Endothelial cell of umbilical vein (primary cell): ENCODE measurements around the gene SLC47A2. TPM values are rescaled to one million over a fixed set of nuclear protein-coding genes. Genes with fewer than 3 reads are reported as not detected.

Source experiments
- BruUV-seq: library from RNA; stranded (reverse); fragments of 400-500 nt; replicated peaks from 2 replicates; lab custom pipeline; 2021; lab: Mats Ljungman, UMichigan
- CTCF ChIA-PET: fragments of 300-600, 350-600 bp; sonication (Branson Sonifier 250); formaldehyde crosslinking; loops from one replicate; lab custom pipeline; 2021; ENCODE audit warnings: antibody characterized with exemption, inconsistent platforms; lab: Charles Lee
- POLR2A ChIA-PET: fragments of 300-600, 350-600 bp; sonication (Branson Sonifier 250); formaldehyde crosslinking; loops from one replicate; lab custom pipeline; 2021; ENCODE audit warnings: antibody characterized with exemption, inconsistent platforms; lab: Charles Lee
- DNase-seq: peaks from one replicate; pipeline ENCODE4 v3.0.0-alpha.2; 2011; ENCODE audit warnings: low read depth, low spot score
- FAIRE-seq: peaks from 2 replicates; lab custom pipeline; 2011; peaks lifted over from hg19 to GRCh38; lab: Jason Lieb, UNC
- H2AFZ ChIP-seq: 2 replicates; pipeline ENCODE4 v1.6.0; 2012; ENCODE audit warnings: low read depth, low read length, control low read depth, inconsistent platforms
- H3K27ac ChIP-seq: 2 replicates; pipeline ENCODE4 v1.5.1; 2011; ENCODE audit warnings: low read depth, mild to moderate bottlenecking, control low read depth, low read length, moderate library complexity; ENCODE audit not compliant: insufficient read depth
- H3K27me3 ChIP-seq, 2 experiments: 2 replicates each; pipeline versions ENCODE4 v1.6.0 to v1.6.1; 2011; ENCODE audit warnings: low read length in 2 of 2, mixed read lengths in 1 of 2; ENCODE audit not compliant: control insufficient read depth in 2 of 2, insufficient read depth in 2 of 2
- H3K36me3 ChIP-seq, 2 experiments: 2 replicates in 1 of 2; 3 replicates in 1 of 2; pipeline ENCODE4 v1.5.1; 2011; ENCODE audit warnings: low read length in 2 of 2, mild to moderate bottlenecking in 1 of 2, moderate library complexity in 1 of 2; ENCODE audit not compliant: control insufficient read depth in 2 of 2, insufficient read depth in 2 of 2; ENCODE audit errors: extremely low read depth in 1 of 2
- H3K4me1 ChIP-seq: 3 replicates; pipeline ENCODE4 v1.5.1; 2011; ENCODE audit warnings: mild to moderate bottlenecking, low read length; ENCODE audit not compliant: control insufficient read depth, insufficient read depth; ENCODE audit errors: extremely low read depth
- H3K4me2 ChIP-seq: 2 replicates; pipeline ENCODE4 v1.6.1; 2011; ENCODE audit warnings: low read length, control low read depth, mixed read lengths; ENCODE audit not compliant: insufficient read depth
- H3K4me3 ChIP-seq, 3 experiments: fragments of 200-600 bp in 1 of 3; sonication (generic), shearing (Covaris generic) in 1 of 3; replicated peaks in 1 of 3; 2 replicates each; pipeline ENCODE4 v1.5.1; 2011 to 2016; ENCODE audit warnings: control low read depth in 3 of 3, low read length in 3 of 3, mild to moderate bottlenecking in 2 of 3, inconsistent platforms in 1 of 3, low read depth in 1 of 3, moderate library complexity in 1 of 3; ENCODE audit not compliant: insufficient read depth in 1 of 3
- H3K79me2 ChIP-seq: 2 replicates; pipeline ENCODE4 v1.6.0; 2012; ENCODE audit warnings: low read length, inconsistent platforms; ENCODE audit not compliant: control insufficient read depth, insufficient read depth
- H3K9ac ChIP-seq: replicated peaks from 2 replicates; pipeline ENCODE3; 2011; ENCODE audit warnings: low read length, control low read depth; ENCODE audit not compliant: insufficient read depth; ENCODE audit errors: extremely low read depth
- H3K9me1 ChIP-seq: replicated peaks from 3 replicates; pipeline ENCODE4 v1.6.0; 2011; ENCODE audit warnings: mild to moderate bottlenecking, low read length; ENCODE audit not compliant: control insufficient read depth, insufficient read depth; ENCODE audit errors: extremely low read depth
- H3K9me3 ChIP-seq: replicated peaks from 2 replicates; pipeline ENCODE4 v1.5.1; 2012; ENCODE audit warnings: low read length, inconsistent platforms; ENCODE audit not compliant: control insufficient read depth, insufficient read depth
- H4K20me1 ChIP-seq: replicated peaks from 2 replicates; pipeline ENCODE3; 2011; ENCODE audit warnings: mild to moderate bottlenecking, low read length; ENCODE audit not compliant: control insufficient read depth, insufficient read depth; ENCODE audit errors: extremely low read depth
- EZH2 ChIP-seq: IDR thresholded peaks from 2 replicates; pipeline ENCODE4 v1.6.1; 2012; ENCODE audit warnings: borderline replicate concordance, low read depth, mild to moderate bottlenecking, moderate library complexity, low read length, inconsistent platforms; ENCODE audit not compliant: severe bottlenecking
- FOS ChIP-seq: IDR thresholded peaks from 2 replicates; pipeline ENCODE4 v1.6.1; 2011; ENCODE audit warnings: mild to moderate bottlenecking, low read length, moderate library complexity, borderline replicate concordance; ENCODE audit not compliant: insufficient read depth
- GATA2 ChIP-seq: IDR thresholded peaks from 2 replicates; pipeline ENCODE4 v1.7.0; 2011; ENCODE audit warnings: low read depth, mild to moderate bottlenecking, moderate library complexity, mixed read lengths, low read length; ENCODE audit not compliant: insufficient read length, insufficient read depth
- JUN ChIP-seq: IDR thresholded peaks from 2 replicates; pipeline ENCODE4 v1.6.1; 2011; ENCODE audit warnings: borderline replicate concordance, low read depth; ENCODE audit not compliant: insufficient read length, insufficient read depth
- MYC ChIP-seq: IDR thresholded peaks from one replicate; pipeline ENCODE4 v1.6.1; 2011; ENCODE audit warnings: mild to moderate bottlenecking, low read depth, low read length
- POLR2A ChIP-seq: IDR thresholded peaks from 2 replicates; pipeline ENCODE4 v1.6.1; 2012; ENCODE audit warnings: low read depth, mild to moderate bottlenecking, control low read depth, low read length
- POLR2AphosphoS5 ChIP-seq: IDR thresholded peaks from 2 replicates; pipeline ENCODE4 v1.6.1; 2012; ENCODE audit warnings: low read depth, mild to moderate bottlenecking, control low read depth, low read length, moderate library complexity; ENCODE audit not compliant: insufficient read depth
- dilution Hi-C: fragments of 300-500 bp; cut with MboI; formaldehyde crosslinking; loops from one replicate; pipeline ENCODE4 v1.15.0; 2019; ENCODE audit warnings: low sequenced_read_pairs; ENCODE audit not compliant: extremely low pct_ligation_motif_present
- intact Hi-C: fragments of 100-400 bp; cut with micrococcal nuclease; formaldehyde crosslinking; loops from one replicate; pipeline ENCODE4 v1.10.0; 2022
- polyA plus RNA-seq, 4 experiments: library from polyadenylated mRNA; depleted of rRNA in 3 of 4; stranded (reverse) in 3 of 4; unstranded in 1 of 4; fragments of >200 nt; gene quantifications; 2 replicates each; pipeline versions ENCODE4 v1.2.1 to v1.2.3, GENCODE V29; 2011 to 2012; ENCODE audit warnings: missing spikeins in 1 of 4
- small RNA-seq: library from RNA; depleted of rRNA; stranded (forward); fragments of <200 nt; gene quantifications from one replicate; pipeline ENCODE3, GENCODE V24; 2012; ENCODE audit warnings: low replicate concordance, low read depth; ENCODE audit not compliant: insufficient read depth, insufficient read length
- total RNA-seq: library from RNA; stranded (reverse); gene quantifications from 2 replicates; pipeline ENCODE4 v1.2.3, GENCODE V29; 2021
- TF ChIP-seq, protein P1 (sequence below): IDR thresholded peaks from 2 replicates; pipeline ENCODE4 v1.6.1; 2011; ENCODE audit not compliant: insufficient read depth, insufficient read length
- TF ChIP-seq, protein P2 (sequence below), 2 donors: IDR thresholded peaks; 1 replicate in 1 of 2; 2 replicates in 1 of 2; pipeline ENCODE4 v1.5.1; 2011; ENCODE audit warnings: low read length in 2 of 2, mild to moderate bottlenecking in 2 of 2, moderate library complexity in 2 of 2, control low read depth in 1 of 2, inconsistent platforms in 1 of 2, low read depth in 1 of 2; ENCODE audit not compliant: insufficient read depth in 1 of 2; ENCODE audit errors: extremely low read depth in 1 of 2

SLC47A2 gene
- total and polyA plus RNA-seq, 2 donors (not counting 3 experiments of a cell fraction or from before 2014, with no cell fraction given), result not detected

DNA sequence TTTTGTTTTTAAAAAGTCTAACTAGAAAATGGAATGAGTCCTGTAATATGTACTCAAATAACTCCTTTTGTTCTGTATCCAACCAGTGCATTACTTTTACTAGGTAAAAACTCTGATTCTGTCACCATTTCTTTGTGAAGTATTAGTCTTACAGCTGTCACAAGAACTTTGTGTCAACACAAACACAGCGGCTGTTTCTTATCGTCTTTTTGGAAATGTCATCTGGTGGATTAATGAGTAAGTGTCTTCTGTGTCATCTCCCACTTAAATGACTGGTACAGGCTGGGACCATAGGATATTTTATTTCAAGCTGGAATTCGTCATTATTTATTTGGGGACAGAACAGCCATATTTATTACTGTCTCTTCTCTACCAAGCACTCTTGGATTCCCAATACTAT is 86.9 kb downstream of the SLC47A2 start:
- peaks cover 3 to 12% of the 10 kb centered on the region in 2 experiments for H3K27me3 ChIP-seq
- FAIRE-seq (no peak), DNase-seq (no peak)
- no peaks in the 10 kb centered on the region for H3K79me2 ChIP-seq
- H2AFZ ChIP-seq, result no peak overlapping the region
- H3K4me1 ChIP-seq, result no peaks in the 10 kb centered on the region
- no peaks in the 10 kb centered on the region for H3K36me3 ChIP-seq
- H3K4me2 ChIP-seq, result no peak overlapping the region
- dilution Hi-C loops (no loop called here), intact Hi-C loops (no loop called here)
- H4K20me1 ChIP-seq, result no peaks in the 10 kb centered on the region
- H3K9me3 ChIP-seq, result no peaks in the 10 kb centered on the region
- CTCF ChIA-PET, result interaction anchor here (0.9 to 1.0 kb wide), 2 partner anchors 16 to 17 kb away, joined by 3 read pairs; no protein-coding TSS in a partner anchor
- TF ChIP-seq MYC (no peak), JUN (no peak), GATA2 (no peak), POLR2A (no peak), FOS (no peak), EZH2 (no peak), POLR2AphosphoS5 (no peak)
- TF ChIP-seq, protein P1, sequence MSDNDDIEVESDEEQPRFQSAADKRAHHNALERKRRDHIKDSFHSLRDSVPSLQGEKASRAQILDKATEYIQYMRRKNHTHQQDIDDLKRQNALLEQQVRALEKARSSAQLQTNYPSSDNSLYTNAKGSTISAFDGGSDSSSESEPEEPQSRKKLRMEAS, result no peak
- TF ChIP-seq, protein P2, sequence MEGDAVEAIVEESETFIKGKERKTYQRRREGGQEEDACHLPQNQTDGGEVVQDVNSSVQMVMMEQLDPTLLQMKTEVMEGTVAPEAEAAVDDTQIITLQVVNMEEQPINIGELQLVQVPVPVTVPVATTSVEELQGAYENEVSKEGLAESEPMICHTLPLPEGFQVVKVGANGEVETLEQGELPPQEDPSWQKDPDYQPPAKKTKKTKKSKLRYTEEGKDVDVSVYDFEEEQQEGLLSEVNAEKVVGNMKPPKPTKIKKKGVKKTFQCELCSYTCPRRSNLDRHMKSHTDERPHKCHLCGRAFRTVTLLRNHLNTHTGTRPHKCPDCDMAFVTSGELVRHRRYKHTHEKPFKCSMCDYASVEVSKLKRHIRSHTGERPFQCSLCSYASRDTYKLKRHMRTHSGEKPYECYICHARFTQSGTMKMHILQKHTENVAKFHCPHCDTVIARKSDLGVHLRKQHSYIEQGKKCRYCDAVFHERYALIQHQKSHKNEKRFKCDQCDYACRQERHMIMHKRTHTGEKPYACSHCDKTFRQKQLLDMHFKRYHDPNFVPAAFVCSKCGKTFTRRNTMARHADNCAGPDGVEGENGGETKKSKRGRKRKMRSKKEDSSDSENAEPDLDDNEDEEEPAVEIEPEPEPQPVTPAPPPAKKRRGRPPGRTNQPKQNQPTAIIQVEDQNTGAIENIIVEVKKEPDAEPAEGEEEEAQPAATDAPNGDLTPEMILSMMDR (IDR thresholded peaks at IDR 0.05; ENCODE audit: extremely low read depth in 1 of 2, insufficient read depth in 1 of 2, low read depth in 1 of 2, low read length in 2 of 2), result no peak
- no peak overlapping the region for H3K4me3 ChIP-seq
- no peak overlapping the region for H3K9ac ChIP-seq
- POLR2A ChIA-PET, result no interaction called here
- H3K27ac ChIP-seq, result no peak overlapping the region
- BruUV-seq, result no TSS peak
- H3K9me1 ChIP-seq, result no peaks in the 10 kb centered on the region

Small RNAs within 50 kb of the gene (small RNA-seq; reads per million reads assigned to genes)
- not detected for gene RF00322

Other genes with a start within 250 kb of the SLC47A2 start
- 0.90 and 3.3 TPM in 2 replicates for gene SLC47A1, start 182.7 kb downstream of the SLC47A2 start, total RNA-seq
- gene SLC47A1, start 182.7 kb downstream of the SLC47A2 start, polyA plus RNA-seq, result 6.9 and 8.0 TPM in 2 replicates
- gene ALDH3A2, start 67.8 kb downstream of the SLC47A2 start, total RNA-seq, result 28.1 and 36.5 TPM in 2 replicates
- 11.1 and 16.7 TPM in 2 replicates for gene ALDH3A2, start 67.8 kb downstream of the SLC47A2 start, polyA plus RNA-seq
- 1.2 TPM in 2 replicates for gene ALDH3A1, start 31.7 kb upstream of the SLC47A2 start, total RNA-seq
- gene ALDH3A1, start 31.7 kb upstream of the SLC47A2 start, polyA plus RNA-seq, result 0.11 and 0.25 TPM in 2 replicates
- gene ULK2, start 151.4 kb upstream of the SLC47A2 start, total RNA-seq, result 17.6 and 19.3 TPM in 2 replicates
- gene ULK2, start 151.4 kb upstream of the SLC47A2 start, polyA plus RNA-seq, result 26.7 and 33.7 TPM in 2 replicates